DND-41 (cell line): ENCODE data around the gene HRH2.

Experiments
- CTCF ChIP-seq: IDR thresholded peaks from 2 replicates; pipeline ENCODE4 v1.5.1; 2012; ENCODE audit warnings: borderline replicate concordance, low read length, moderate library complexity, mild to moderate bottlenecking; ENCODE audit not compliant: poor library complexity, severe bottlenecking; ENCODE audit errors: extremely low read depth
- EZH2 ChIP-seq: IDR thresholded peaks from 3 replicates; pipeline ENCODE4 v1.6.1; 2012; ENCODE audit warnings: borderline replicate concordance, low read depth, mild to moderate bottlenecking, moderate library complexity, low read length, inconsistent platforms; ENCODE audit not compliant: severe bottlenecking

DNA sequence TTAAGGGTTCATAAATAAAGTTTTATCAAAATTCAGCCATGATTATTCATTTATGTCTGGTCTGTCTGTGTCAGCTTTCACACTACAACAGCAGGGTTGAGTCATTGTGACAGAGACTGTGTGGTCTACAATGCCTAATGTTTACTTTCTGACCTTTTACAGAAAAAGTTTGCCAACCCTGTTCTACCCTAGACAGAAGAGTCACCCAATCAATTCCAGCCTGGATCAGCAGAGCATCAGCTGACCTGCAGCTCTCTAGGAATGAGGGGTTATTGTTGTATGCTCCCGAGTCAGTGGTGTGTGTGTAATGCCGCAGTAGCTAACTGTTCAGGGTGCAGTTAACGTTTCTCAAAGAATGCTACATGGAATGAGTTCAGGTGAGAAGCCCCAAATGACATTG is 87.3 kb downstream of the HRH2 start:
- no peak for TF ChIP-seq CTCF
- TF ChIP-seq EZH2: no peak
